Fibroblast of skin of abdomen (primary cell): Measurements from ENCODE around the gene HOXD8.

Experiments used
- DNase-seq: peaks from one replicate; pipeline ENCODE4 v3.0.0-alpha.2; 2013

Gene HOXD8

GRCh38 chr2:176103742-176104315 lies 25.7 kb upstream of the HOXD8 start:
- no peak for DNase-seq

- DNase-seq, result peak; percentile 81
These were observed 25.0 kb upstream of the HOXD8 start for GRCh38 chr2:176104316-176105077.

GRCh38 chr2:176105078-176105729 lies 24.3 kb upstream of the HOXD8 start:
- no peak for DNase-seq

GRCh38 chr2:176105730-176106580 lies 23.6 kb upstream of the HOXD8 start:
- DNase-seq, result no peak

- DNase-seq, result peak; percentile 60
These were observed 22.6 kb upstream of the HOXD8 start, which contains the start of gene HOXD11 for GRCh38 chr2:176106581-176107539. Gene HOXD11 (plus strand): TSS chr2:176107280. CDS start chr2:176107356, 76 bp downstream.

- DNase-seq, result no peak
These were observed 21.7 kb upstream of the HOXD8 start for GRCh38 chr2:176107731-176108181.

GRCh38 chr2:176109192-176109901 lies 20.2 kb upstream of the HOXD8 start:
- no peak for DNase-seq

- no peak for DNase-seq
These were observed 19.6 kb upstream of the HOXD8 start for GRCh38 chr2:176109946-176110345.

- DNase-seq, result no peak
These were observed 18.8 kb upstream of the HOXD8 start for GRCh38 chr2:176110415-176111308.

- peak; percentile 60 for DNase-seq
These were observed 18.2 kb upstream of the HOXD8 start for GRCh38 chr2:176111309-176111663.

- no peak for DNase-seq
These were observed 17.6 kb upstream of the HOXD8 start for GRCh38 chr2:176111846-176112374.

- DNase-seq, result no peak
These were observed 16.9 kb upstream of the HOXD8 start for GRCh38 chr2:176112375-176113302.

- no peak for DNase-seq
These were observed 15.2 kb upstream of the HOXD8 start for GRCh38 chr2:176114120-176114929.

- DNase-seq, result no peak
These were observed 14.4 kb upstream of the HOXD8 start for GRCh38 chr2:176114930-176115625.

- DNase-seq, result peak; percentile 79
These were observed 13.4 kb upstream of the HOXD8 start, which contains the start of gene HOXD10 for GRCh38 chr2:176115883-176116813. Gene HOXD10 (plus strand): TSS chr2:176116778. CDS start chr2:176116834, 56 bp downstream.
